ENCODE results near the gene FIG4. TPM values are rescaled to one million over a fixed set of nuclear protein-coding genes. Genes with fewer than 3 reads are reported as not detected.

The FIG4 gene
- total and polyA plus RNA-seq, 2 of the 4 experiments (the other 2 are of a cell fraction) = 12.1 to 15.4 TPM

- H2BK120ac ChIP-seq (ENCODE audit: low read depth, low read length) = no peak overlapping the region
- H4K20me1 ChIP-seq (ENCODE audit: insufficient read depth, low read length) = no peaks in the 10 kb centered on the region
- ChIA-PET POLR2A (ENCODE audit: unreplicated experiment) (no interaction called here), CTCF (interaction anchor here (0.6 to 6.7 kb wide), 2 partner anchors 337 to 749 kb away, joined by 4 to 78 read pairs; no protein-coding TSS in a partner anchor)
- H3K4ac ChIP-seq (ENCODE audit: low read depth, low read length) = no peak overlapping the region
- peaks cover 1% of the 10 kb centered on the region; the same call in 1 of the 2 replicates for H3K36me3 ChIP-seq (ENCODE audit: control insufficient read depth, insufficient read depth, low read length)
- no peak overlapping the region for H3K27ac ChIP-seq (ENCODE audit: insufficient read depth, low read length)
- H3K4me2 ChIP-seq (ENCODE audit: low read depth, low read length) = no peak overlapping the region
- no peak overlapping the region for H2BK5ac ChIP-seq (ENCODE audit: low read depth, low read length, poor library complexity, severe bottlenecking)
- H3K27me3 ChIP-seq (ENCODE audit: control insufficient read depth, insufficient read depth, low read length) = no peaks in the 10 kb centered on the region
- ATAC-seq (ENCODE audit: low read depth) (no peak), DNase-seq (no peak)
- H3K14ac ChIP-seq (replicated peaks; ENCODE audit: low read depth, low read length) = no peak overlapping the region
- no peak overlapping the region for H4K5ac ChIP-seq (ENCODE audit: low read depth, low read length)
- intact Hi-C loops (cut with micrococcal nuclease) (no loop called here), in situ Hi-C loops (cut with MboI; ENCODE audit: low sequenced_read_pairs) (loop anchor here (5.0 kb wide), 2 partner anchors 331 to 691 kb away; no protein-coding TSS in a partner anchor), dilution Hi-C loops (cut with HindIII; ENCODE audit: low sequenced_read_pairs, unreplicated experiment) (loop anchor here (25.0 kb wide), 1 partner anchor 336 kb away; no protein-coding TSS in a partner anchor)
- H3K4me1 ChIP-seq (ENCODE audit: control insufficient read depth, insufficient read depth, low read length) = no peaks in the 10 kb centered on the region
- no peaks in the 10 kb centered on the region for H3K9me3 ChIP-seq (ENCODE audit: control insufficient read depth, insufficient read depth, low read length)
- H4K8ac ChIP-seq (ENCODE audit: low read depth in 2 of 2, low read length in 2 of 2) = no peak overlapping the region
- no TSS peak for BruUV-seq (replicated peaks)
- H2AFZ ChIP-seq (replicated peaks; ENCODE audit: low read length, poor library complexity) = no peak overlapping the region
- H3K4me3 ChIP-seq (ENCODE audit: insufficient read depth, low read depth, low read length) = no peak overlapping the region
- no peak for TF ChIP-seq MAFK (IDR thresholded peaks at IDR 0.05; ENCODE audit: low read depth, low read length)
- no peak for TF ChIP-seq NFE2L2 (IDR thresholded peaks at IDR 0.05; ENCODE audit: low read depth, low read length)
- TF ChIP-seq MAZ (IDR thresholded peaks at IDR 0.05; ENCODE audit: borderline replicate concordance, low read depth, low read length) = no peak
- TF ChIP-seq RFX5 (IDR thresholded peaks at IDR 0.05; ENCODE audit: low read depth, low read length) = no peak
- no peak for TF ChIP-seq SMC3 (IDR thresholded peaks at IDR 0.05; ENCODE audit: low read depth, low read length)
- no peak for TF ChIP-seq CEBPB (IDR thresholded peaks at IDR 0.05; ENCODE audit: low read depth, low read length)
- no peak for TF ChIP-seq MXI1 (IDR thresholded peaks at IDR 0.05; ENCODE audit: borderline replicate concordance, low read depth, low read length)
- no peak for TF ChIP-seq ELK1 (IDR thresholded peaks at IDR 0.05; ENCODE audit: borderline replicate concordance, low read depth, low read length)
- TF ChIP-seq, protein P1, sequence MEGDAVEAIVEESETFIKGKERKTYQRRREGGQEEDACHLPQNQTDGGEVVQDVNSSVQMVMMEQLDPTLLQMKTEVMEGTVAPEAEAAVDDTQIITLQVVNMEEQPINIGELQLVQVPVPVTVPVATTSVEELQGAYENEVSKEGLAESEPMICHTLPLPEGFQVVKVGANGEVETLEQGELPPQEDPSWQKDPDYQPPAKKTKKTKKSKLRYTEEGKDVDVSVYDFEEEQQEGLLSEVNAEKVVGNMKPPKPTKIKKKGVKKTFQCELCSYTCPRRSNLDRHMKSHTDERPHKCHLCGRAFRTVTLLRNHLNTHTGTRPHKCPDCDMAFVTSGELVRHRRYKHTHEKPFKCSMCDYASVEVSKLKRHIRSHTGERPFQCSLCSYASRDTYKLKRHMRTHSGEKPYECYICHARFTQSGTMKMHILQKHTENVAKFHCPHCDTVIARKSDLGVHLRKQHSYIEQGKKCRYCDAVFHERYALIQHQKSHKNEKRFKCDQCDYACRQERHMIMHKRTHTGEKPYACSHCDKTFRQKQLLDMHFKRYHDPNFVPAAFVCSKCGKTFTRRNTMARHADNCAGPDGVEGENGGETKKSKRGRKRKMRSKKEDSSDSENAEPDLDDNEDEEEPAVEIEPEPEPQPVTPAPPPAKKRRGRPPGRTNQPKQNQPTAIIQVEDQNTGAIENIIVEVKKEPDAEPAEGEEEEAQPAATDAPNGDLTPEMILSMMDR (conservative IDR thresholded peaks at IDR 0.05; ENCODE audit: low read depth, low read length) = no peak
- TF ChIP-seq, protein P2, sequence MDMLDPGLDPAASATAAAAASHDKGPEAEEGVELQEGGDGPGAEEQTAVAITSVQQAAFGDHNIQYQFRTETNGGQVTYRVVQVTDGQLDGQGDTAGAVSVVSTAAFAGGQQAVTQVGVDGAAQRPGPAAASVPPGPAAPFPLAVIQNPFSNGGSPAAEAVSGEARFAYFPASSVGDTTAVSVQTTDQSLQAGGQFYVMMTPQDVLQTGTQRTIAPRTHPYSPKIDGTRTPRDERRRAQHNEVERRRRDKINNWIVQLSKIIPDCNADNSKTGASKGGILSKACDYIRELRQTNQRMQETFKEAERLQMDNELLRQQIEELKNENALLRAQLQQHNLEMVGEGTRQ (IDR thresholded peaks at IDR 0.05; ENCODE audit: low read depth, low read length) = no peak
- no peak for TF ChIP-seq POLR2A (IDR thresholded peaks at IDR 0.05; ENCODE audit: low read depth, low read length)
- no peak for TF ChIP-seq CHD1 (IDR thresholded peaks at IDR 0.05; ENCODE audit: low read depth, low read length)
- TF ChIP-seq RCOR1 (IDR thresholded peaks at IDR 0.05; ENCODE audit: insufficient replicate concordance, low read length) = no peak
- no peak for TF ChIP-seq FOS (IDR thresholded peaks at IDR 0.05; ENCODE audit: low read depth, low read length)
- TF ChIP-seq BHLHE40 (IDR thresholded peaks at IDR 0.05; ENCODE audit: low read depth, low read length) = no peak
- no peak for TF ChIP-seq RAD21 (IDR thresholded peaks at IDR 0.05; ENCODE audit: low read length)
- peaks cover 0 to 2% of the 10 kb centered on the region in 2 experiments; a peak in 1 of 4 replicates for H3K79me1 ChIP-seq (ENCODE audit: low read depth in 1 of 2, low read length in 2 of 2)
- no peak overlapping the region for H4K91ac ChIP-seq (ENCODE audit: insufficient read depth, low read depth, low read length)
- no peak overlapping the region for H2BK15ac ChIP-seq (ENCODE audit: low read depth, low read length)
- WGBS, 2 experiments (ENCODE audit: extremely low coverage in 2 of 2, insufficient read length in 1 of 2) = 93% methylated on average over 2 of the region's 4 CpGs; no CpG with 5 or more reads in 1 of the 2 experiments
- H3K23ac ChIP-seq (ENCODE audit: low read depth, low read length) = no peak overlapping the region
- no peak overlapping the region for H3K9ac ChIP-seq (ENCODE audit: low read depth, low read length)
- no peak overlapping the region for H3K18ac ChIP-seq (ENCODE audit: low read depth, low read length)
- H2AK5ac ChIP-seq (ENCODE audit: low read depth, low read length) = no peak overlapping the region
- no peak overlapping the region for H2AK9ac ChIP-seq (replicated peaks; ENCODE audit: low read depth, low read length, poor library complexity)
- H2BK20ac ChIP-seq (ENCODE audit: low read depth, low read length) = no peak overlapping the region
- H3K9me1 ChIP-seq (ENCODE audit: insufficient read depth, low read length) = peaks cover 4% of the 10 kb centered on the region; the same call in 1 of the 2 replicates
- H3K56ac ChIP-seq (ENCODE audit: extremely low read depth, insufficient read depth, low read length) = no peak overlapping the region
Measured at GRCh38 chr6:109701221-109701620, 10.1 kb downstream of the FIG4 start.
